Measurements from ENCODE around the gene SERINC2. TPM values are rescaled to one million over a fixed set of nuclear protein-coding genes. Genes with fewer than 3 reads are reported as not detected.

SERINC2 gene
- total RNA-seq = 10 to 100 TPM in 4 of 8 experiments, 1 to 10 TPM in 4; 1.4 to 18.8 (median 10.0) TPM

DNA sequence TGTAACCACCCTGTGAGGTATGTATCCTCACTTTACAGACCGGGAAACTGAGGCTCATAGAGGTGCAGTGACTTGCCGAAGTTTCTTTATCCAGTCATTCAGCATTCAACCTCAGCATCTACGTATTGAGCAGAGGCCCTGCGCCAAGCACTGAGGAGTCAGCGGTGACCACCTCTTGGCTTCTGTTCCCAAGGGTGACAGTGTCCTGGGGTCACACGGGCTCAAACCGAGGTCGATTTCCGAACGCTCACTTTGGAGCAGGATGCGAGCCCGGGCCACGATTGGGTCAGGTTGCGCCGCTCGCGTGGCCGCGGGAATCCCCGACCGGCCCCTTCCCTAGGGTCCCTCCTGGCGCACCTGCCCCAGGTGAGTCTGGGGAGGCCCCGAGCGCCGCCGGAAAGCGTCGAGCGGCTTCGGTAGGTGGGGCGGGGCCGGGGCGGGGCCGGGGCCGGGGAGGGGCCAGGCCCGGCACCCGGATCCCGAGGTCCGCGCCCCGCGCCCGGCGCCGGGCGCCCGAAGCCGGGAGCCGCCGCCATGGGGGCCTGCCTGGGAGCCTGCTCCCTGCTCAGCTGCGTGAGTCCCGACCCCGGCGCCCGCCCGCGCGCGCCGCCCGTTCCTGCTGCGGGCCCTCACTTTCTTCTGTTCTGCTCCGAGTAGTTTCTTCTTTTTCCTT lies at the start of gene SERINC2:
SERINC2 (plus strand) TSS at position 482 of the 673 bp plus-strand sequence; CDS start at position 535, 53 bp downstream.
- in situ Hi-C loops (cut with MboI; ENCODE audit: low pct_unique_long_range_greater_than_20kb in 2 of 9, low sequenced_read_pairs in 9 of 9, unreplicated experiment in 9 of 9) = loop anchor here in 3 of 9 experiments (25.0 kb wide), 1 partner anchor 226 kb away; no protein-coding TSS in a partner anchor
- 6 to 46% (median 22%) methylated on average over 3 to 17 of the region's 63 CpGs; no CpG with 5 or more reads in 6 of the 10 experiments for WGBS, 10 experiments
- Histone ChIP-seq H3K4me1 (replicated peaks in 1 of 2) (peaks cover 30% of the 10 kb centered on the region in 2 donors), H3K4me3 (peak within 1 kb of the TSS; percentile 58 to 94 (median 61)), H3K27ac (peak within 1 kb of the TSS; percentile 94 to 97)
- ATAC-seq (replicated peaks in 6 of 8) = peak; percentile 26 to 62 (median 37)

DNA sequence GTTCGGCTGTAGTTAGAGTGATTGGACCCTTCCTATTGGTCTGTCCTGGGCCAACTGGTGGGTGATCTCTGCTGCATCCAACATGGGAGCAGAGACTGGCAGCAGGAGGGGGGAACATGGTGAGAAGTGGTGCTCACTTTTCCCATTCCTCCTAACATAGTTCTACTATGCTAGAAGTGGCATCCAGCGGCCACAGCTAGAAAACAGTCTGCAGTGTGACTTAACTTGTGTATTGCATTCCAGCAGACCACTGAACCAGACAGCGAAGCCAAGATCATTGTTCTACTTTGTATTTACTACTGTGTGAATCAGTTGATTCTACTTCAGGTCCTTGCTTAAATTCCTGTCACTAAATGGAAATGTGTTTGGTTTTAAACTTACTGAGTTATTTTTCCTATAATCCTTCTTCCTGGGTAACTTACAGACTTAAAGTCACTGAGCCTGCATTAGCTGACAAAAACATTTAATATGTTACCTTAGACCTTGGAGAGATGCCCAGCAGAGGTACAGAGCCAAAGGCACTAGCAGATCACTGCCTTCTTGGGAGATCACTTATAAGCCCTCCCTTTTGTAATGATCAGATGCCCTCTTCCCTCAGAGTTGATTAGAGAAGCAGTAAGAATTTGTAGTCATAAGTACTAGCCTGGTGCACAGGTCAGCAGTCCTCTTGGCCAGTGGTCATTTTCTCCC lies 48.3 kb upstream of the SERINC2 start:
- Histone ChIP-seq H3K4me3 (no peak overlapping the region), H3K4me1 (replicated peaks in 1 of 2) (no peaks in the 10 kb centered on the region), H3K27ac (no peak overlapping the region)
- in situ Hi-C loops (cut with MboI; ENCODE audit: low pct_unique_long_range_greater_than_20kb in 2 of 9, low sequenced_read_pairs in 9 of 9, unreplicated experiment in 9 of 9) = no loop called here
- ATAC-seq (replicated peaks in 6 of 8) = peak in 1 of 8 experiments; percentile 3
- 83 to 100% (median 91%) methylated on average over 1 to 3 of the region's 3 CpGs for WGBS, 10 experiments

DNA sequence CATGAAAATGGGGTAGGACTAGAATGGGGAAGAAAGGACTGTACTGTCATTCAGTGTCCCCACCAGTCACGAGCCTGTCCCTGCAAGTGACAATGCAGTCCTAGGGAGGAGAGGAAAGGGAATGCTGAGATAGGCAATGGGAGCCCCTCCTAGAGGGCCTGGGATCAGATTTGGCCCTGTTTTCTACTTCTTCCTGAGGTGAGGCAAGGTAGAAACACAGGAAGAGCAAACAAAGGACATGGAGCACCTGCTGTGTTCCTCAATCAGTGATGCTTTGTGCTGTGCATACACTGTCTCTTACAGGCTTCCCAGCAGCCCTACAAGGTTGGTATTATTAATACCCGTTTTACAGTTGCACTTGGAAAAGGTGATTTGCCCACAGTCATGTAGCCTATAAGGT lies 46.2 kb upstream of the SERINC2 start:
- in situ Hi-C loops (cut with MboI; ENCODE audit: low pct_unique_long_range_greater_than_20kb in 2 of 9, low sequenced_read_pairs in 9 of 9, unreplicated experiment in 9 of 9) = no loop called here
- Histone ChIP-seq H3K4me3 (no peak overlapping the region), H3K27ac (no peak overlapping the region), H3K4me1 (replicated peaks in 1 of 2) (peaks cover 3 to 7% of the 10 kb centered on the region in 2 donors)
- ATAC-seq (replicated peaks in 6 of 8) = no peak
- WGBS, 10 experiments = 33 to 75% (median 60%) methylated on average over 1 to 2 of the region's 2 CpGs; no CpG with 5 or more reads in 4 of the 10 experiments

DNA sequence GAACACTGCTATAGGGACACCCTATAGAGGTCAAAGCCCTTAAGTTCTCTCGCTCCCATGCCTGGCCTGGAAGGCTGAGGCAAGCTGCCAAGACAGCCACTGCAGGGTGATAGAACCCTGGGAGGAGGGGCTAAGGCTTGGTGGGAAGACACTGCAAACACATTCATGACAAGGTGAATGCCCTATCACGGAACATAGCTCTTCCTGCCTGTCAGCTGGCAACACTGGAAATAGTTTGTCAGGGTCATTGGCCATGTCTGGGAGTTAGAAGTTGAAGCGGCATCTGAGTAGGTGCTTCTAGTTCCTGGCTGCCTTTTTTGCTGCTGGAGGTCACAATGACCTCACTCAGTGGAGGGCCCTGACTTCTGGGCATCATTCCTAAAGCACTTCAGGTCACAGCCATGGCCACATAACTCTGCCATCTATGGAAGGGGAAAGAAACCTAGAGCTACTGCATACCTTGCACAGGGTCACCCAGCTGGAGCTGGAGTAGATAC lies 44.4 kb upstream of the SERINC2 start:
- H3K4me1 ChIP-seq (replicated peaks in 1 of 2) = peaks cover 22 to 23% of the 10 kb centered on the region in 2 donors
- ATAC-seq (replicated peaks in 6 of 8) = no peak
- H3K27ac ChIP-seq = no peak overlapping the region
- WGBS, 10 experiments = 86 to 100% (median 95%) methylated on average over 1 to 3 of the region's 3 CpGs; no CpG with 5 or more reads in 3 of the 10 experiments
- H3K4me3 ChIP-seq = no peak overlapping the region
- in situ Hi-C loops (cut with MboI; ENCODE audit: low pct_unique_long_range_greater_than_20kb in 2 of 9, low sequenced_read_pairs in 9 of 9, unreplicated experiment in 9 of 9) = no loop called here

DNA sequence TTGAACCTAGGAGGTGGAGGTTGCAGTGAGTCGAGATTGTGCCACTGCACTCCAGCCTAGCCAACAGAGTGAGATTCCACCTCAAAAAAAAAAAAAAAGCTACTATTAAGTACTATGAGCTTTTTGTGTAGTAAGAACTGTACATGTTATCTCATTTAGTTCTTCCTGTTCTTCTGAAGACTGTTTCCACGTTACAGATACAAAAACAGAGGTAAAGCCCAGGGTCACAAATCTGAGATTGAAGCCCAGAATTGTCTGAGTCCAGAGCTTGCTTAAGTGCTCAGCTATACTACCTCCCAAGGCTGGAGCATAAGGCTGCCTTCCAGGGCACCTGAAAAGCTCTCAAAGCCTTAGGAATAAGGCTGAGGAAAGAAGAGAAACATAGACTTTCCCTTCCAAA lies 43.0 kb upstream of the SERINC2 start:
- H3K27ac ChIP-seq = no peak overlapping the region
- H3K4me3 ChIP-seq = no peak overlapping the region
- no peak for ATAC-seq (replicated peaks in 6 of 8)
- 64 to 100% (median 86%) methylated on average over 1 to 2 of the region's 2 CpGs; no CpG with 5 or more reads in 5 of the 10 experiments for WGBS, 10 experiments
- peaks cover 29 to 36% of the 10 kb centered on the region in 2 donors for H3K4me1 ChIP-seq (replicated peaks in 1 of 2)
- in situ Hi-C loops (cut with MboI; ENCODE audit: low pct_unique_long_range_greater_than_20kb in 2 of 9, low sequenced_read_pairs in 9 of 9, unreplicated experiment in 9 of 9) = no loop called here

DNA sequence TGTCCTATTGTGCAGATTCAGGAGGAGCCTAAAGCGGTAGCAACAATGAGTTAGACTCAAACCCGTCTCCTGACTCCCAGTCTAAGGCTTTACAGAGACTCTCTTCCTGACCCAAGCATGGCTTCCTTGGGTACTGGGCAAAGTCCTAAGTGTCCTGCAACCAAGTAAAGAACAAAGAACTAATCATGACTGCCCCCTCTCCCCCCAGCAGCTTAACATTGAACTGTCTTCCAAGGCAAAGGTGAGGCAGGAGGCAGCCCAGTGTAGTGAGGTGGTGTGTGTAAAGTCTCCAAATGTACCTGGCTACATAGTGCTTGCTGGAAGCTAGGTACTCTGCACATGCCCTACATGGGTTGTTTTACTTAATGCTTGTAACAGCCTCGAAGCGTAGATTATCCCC lies 42.4 kb upstream of the SERINC2 start:
- Histone ChIP-seq H3K4me3 (no peak overlapping the region), H3K27ac (no peak overlapping the region), H3K4me1 (replicated peaks in 1 of 2) (peaks cover 29 to 36% of the 10 kb centered on the region in 2 donors)
- WGBS, 10 experiments = 55 to 100% (median 98%) methylated on average over 2 to 4 of the region's 4 CpGs
- in situ Hi-C loops (cut with MboI; ENCODE audit: low pct_unique_long_range_greater_than_20kb in 2 of 9, low sequenced_read_pairs in 9 of 9, unreplicated experiment in 9 of 9) = no loop called here
- no peak for ATAC-seq (replicated peaks in 6 of 8)

DNA sequence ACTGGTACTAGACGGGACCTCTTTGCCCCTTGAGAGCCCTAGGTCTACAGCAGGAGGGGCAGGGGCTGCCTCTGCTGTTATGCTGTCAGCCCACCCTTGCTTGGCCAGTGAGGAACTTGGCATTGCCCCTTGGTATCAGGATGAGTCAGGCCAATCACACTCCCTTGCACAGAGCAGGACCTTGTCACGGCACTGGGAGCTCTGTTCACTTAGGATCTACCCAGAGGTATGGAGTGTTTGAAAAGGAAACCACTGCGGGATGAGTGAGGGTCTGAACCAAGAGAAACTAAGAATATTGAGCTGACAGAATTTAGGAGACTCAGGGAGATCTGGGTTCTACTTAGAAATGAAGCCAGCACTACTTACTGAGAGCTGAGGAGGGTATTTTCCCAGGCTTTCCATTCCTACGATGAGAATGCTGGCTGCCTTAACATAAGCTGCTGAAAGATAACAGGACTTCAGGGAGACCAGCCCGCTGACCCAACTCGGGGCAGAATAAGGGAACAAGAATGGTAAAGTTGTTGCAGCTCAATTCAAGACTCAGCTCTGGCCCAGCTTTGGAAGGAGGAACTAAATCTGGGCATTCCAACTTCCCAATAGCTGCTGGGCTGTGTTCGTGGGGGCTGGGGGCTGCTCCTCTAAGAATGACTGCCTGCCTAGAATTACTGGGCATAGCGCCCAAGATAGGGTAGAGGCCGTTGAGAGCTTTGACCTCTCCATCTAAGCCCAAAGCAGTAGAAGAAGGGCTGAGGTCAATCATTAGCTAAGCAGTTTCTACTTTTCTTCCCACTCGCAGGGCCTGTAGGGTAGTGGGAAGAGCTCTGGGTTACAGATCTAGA lies 41.7 kb upstream of the SERINC2 start:
- 68 to 93% (median 90%) methylated on average over 2 to 8 of the region's 10 CpGs; no CpG with 5 or more reads in 1 of the 10 experiments for WGBS, 10 experiments
- in situ Hi-C loops (cut with MboI; ENCODE audit: low pct_unique_long_range_greater_than_20kb in 2 of 9, low sequenced_read_pairs in 9 of 9, unreplicated experiment in 9 of 9) = no loop called here
- no peak overlapping the region for H3K27ac ChIP-seq
- peaks cover 36 to 42% of the 10 kb centered on the region in 2 donors for H3K4me1 ChIP-seq (replicated peaks in 1 of 2)
- ATAC-seq (replicated peaks in 6 of 8) = no peak
- peak overlapping the region in 2 of 5 donors; percentile 4 to 34 for H3K4me3 ChIP-seq

DNA sequence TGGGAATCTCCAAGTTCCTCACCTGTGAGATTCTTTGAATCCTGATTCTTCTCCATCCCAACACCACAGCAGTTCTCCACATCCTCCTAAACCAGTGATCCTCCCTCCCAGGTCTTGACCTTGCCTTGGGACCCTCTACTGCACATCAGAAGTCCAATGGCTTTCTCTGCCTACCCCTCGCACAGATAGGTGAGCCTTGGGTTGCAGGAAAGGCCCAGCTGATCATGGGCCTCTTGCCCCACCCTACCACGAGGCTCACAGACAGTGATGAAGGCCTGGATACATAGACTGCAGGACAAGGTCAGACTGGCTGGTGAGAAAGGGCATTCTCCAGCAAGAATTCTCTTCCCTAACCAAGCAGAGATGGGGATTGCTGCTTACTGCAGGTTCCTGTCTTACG lies 41.0 kb upstream of the SERINC2 start:
- in situ Hi-C loops (cut with MboI; ENCODE audit: low pct_unique_long_range_greater_than_20kb in 2 of 9, low sequenced_read_pairs in 9 of 9, unreplicated experiment in 9 of 9) = no loop called here
- H3K4me1 ChIP-seq (replicated peaks in 1 of 2) = peaks cover 43 to 47% of the 10 kb centered on the region in 2 donors
- peak overlapping the region in 3 of 5 donors; percentile 19 to 34 (median 26) for H3K4me3 ChIP-seq

DNA sequence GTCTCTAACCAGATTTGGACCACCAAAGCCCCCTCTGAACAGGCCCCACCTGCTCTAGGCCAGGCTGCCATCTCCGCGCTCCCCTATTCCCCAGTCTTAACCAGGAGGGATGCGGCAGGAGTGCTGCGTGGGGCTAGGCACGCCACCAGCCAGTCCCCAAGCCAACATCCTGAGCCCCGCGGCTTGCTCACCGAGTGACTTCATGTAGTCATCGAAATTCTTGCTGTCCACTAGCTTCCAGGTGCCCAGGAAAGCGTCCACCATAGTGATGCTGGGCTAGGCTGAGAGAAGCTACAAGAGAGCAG lies 40.3 kb upstream of the SERINC2 start:
- H3K27ac ChIP-seq = peak overlapping the region; percentile 86
- in situ Hi-C loops (cut with MboI; ENCODE audit: low pct_unique_long_range_greater_than_20kb in 2 of 9, low sequenced_read_pairs in 9 of 9, unreplicated experiment in 9 of 9) = no loop called here
- H3K4me3 ChIP-seq = peak overlapping the region in 4 of 5 donors; percentile 8 to 34 (median 22)
- H3K4me1 ChIP-seq (replicated peaks in 1 of 2) = peaks cover 49 to 53% of the 10 kb centered on the region in 2 donors
- WGBS, 10 experiments = 0 to 50% (median 37%) methylated on average over 1 to 7 of the region's 10 CpGs; no CpG with 5 or more reads in 4 of the 10 experiments
- no peak for ATAC-seq (replicated peaks in 6 of 8)

More for the DNA sequence above, 41.0 kb upstream of the SERINC2 start:
- no peak for ATAC-seq (replicated peaks in 6 of 8)
- peak overlapping the region; percentile 86 for H3K27ac ChIP-seq
- WGBS, 10 experiments = 50 to 100% (median 86%) methylated on average over 1 to 3 of the region's 3 CpGs; no CpG with 5 or more reads in 1 of the 10 experiments

DNA sequence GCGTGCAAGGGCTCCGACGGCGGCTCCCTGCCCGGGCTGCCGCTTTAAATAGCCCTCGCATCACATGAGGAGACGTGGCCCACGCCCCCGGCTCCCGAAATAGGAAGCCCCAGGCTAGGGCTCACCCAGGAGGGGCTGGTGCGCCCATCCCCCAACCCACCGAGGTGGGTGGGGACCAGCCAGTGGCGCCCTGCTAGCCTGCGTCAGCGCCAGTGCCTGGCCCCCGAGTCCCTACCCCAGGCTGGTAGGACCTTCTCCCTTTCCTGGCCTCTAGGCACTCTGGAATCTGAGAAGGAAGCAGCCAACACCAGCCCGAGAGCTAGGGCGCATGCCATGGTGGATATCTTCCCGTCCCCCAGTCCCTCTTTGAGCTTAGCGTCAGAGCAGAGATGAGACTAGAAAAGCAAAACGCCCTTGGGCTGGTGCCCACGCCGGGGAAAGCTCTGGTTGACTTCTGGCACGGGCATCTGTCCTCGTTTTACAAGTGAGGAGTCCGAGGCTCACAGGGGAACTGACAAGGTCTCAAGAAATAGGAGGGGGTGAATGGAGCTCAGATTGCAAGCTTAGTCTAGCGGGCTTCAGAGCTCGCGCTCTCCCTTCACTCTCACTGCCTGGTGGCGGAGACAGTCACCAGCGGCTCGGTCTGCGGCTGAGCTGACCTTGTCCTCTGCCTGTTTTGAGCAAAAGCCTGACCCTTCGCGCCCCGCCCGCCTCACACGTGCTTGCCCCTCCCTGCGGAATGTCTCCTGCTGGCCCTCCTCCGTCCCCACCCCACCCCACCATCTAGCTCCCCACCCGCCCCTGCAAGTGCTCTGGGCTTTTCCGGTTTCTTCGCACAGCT lies 39.7 kb upstream of the SERINC2 start, which contains the start of gene FABP3:
FABP3 (minus strand) TSS at position 21 of the 841 bp plus-strand sequence. CDS start 62 bp downstream, outside the sequence.
- Histone ChIP-seq H3K4me3 (peak within 1 kb of the TSS; percentile 2 to 34 (median 19)), H3K27ac (peak within 1 kb of the TSS; percentile 86), H3K4me1 (replicated peaks in 1 of 2) (peaks cover 49 to 53% of the 10 kb centered on the region in 2 donors)
- 2 to 40% (median 5%) methylated on average over 2 to 10 of the region's 44 CpGs; no CpG with 5 or more reads in 3 of the 10 experiments for WGBS, 10 experiments
- peak; percentile 59 to 82 (median 76) for ATAC-seq (replicated peaks in 6 of 8)
- in situ Hi-C loops (cut with MboI; ENCODE audit: low pct_unique_long_range_greater_than_20kb in 2 of 9, low sequenced_read_pairs in 9 of 9, unreplicated experiment in 9 of 9) = no loop called here

DNA sequence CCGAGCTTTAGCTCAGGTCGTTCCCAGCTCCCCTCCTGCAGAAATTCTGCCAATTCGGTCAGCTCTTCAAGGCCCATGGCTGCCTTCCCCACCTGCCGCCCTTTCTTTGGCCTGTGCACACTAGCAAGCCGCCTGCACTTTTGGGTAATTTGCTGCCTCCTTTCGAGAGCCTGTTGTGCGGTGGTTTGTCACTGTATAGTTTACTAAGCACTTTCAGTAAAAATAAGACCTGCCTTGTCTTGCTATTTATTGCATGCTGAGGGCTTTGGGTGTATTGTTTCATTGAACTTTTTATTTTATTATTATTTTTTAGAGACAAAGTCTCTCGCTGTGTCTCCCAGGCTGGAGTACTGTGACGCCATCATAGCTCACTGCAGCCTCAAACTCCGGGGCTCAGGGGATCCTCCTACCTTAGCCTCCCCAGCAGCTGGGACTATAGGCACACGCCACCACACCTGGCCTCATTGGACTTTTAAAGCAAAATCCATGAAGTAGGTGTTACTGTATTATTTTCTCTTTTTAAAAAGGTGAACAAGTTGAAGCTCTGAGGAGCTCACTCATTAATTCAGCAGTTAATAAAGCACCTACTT lies 39.0 kb upstream of the SERINC2 start:
- H3K4me3 ChIP-seq = peak overlapping the region in 3 of 5 donors; percentile 8 to 34 (median 19)
- H3K4me1 ChIP-seq (replicated peaks in 1 of 2) = peaks cover 49 to 53% of the 10 kb centered on the region in 2 donors
- in situ Hi-C loops (cut with MboI; ENCODE audit: low pct_unique_long_range_greater_than_20kb in 2 of 9, low sequenced_read_pairs in 9 of 9, unreplicated experiment in 9 of 9) = no loop called here

More for the DNA sequence above, 39.0 kb upstream of the SERINC2 start:
- 29 to 90% (median 69%) methylated on average over 2 to 9 of the region's 11 CpGs; no CpG with 5 or more reads in 1 of the 10 experiments for WGBS, 10 experiments
- no peak for ATAC-seq (replicated peaks in 6 of 8)
- H3K27ac ChIP-seq = peak overlapping the region; percentile 86

Data from motor neuron (in vitro differentiated cells).